ENCODE results near the gene UBE2J2. TPM values are rescaled to one million over a fixed set of nuclear protein-coding genes. Genes with fewer than 3 reads are reported as not detected.

Gene UBE2J2
- total RNA-seq, 1 donor from 2014 or later, result 56.7 TPM

GRCh38 chr1:1218524-1219200 is 55.0 kb downstream of the UBE2J2 start:
- Histone ChIP-seq H3K36me3 (peaks cover 0 to 47% of the 10 kb centered on the region in 2 donors), H3K9me3 (no peaks in the 10 kb centered on the region), H3K27ac (no peak overlapping the region), H3K4me3 (no peak overlapping the region), H3K4me1 (peaks cover 2% of the 10 kb centered on the region), H3K27me3 (no peaks in the 10 kb centered on the region)
- TF ChIP-seq POLR2AphosphoS5 (IDR thresholded peaks at IDR 0.05; ENCODE audit: insufficient read depth in 1 of 2, low read depth in 1 of 2), result no peak
- TF ChIP-seq CTCF (IDR thresholded peaks at IDR 0.05), result no peak
- TF ChIP-seq POLR2A (IDR thresholded peaks at IDR 0.05), result no peak
- DNase-seq (ENCODE audit: extremely low spot score in 2 of 2), result no peak
- intact Hi-C loops (cut with DNase I), result no loop called here

GRCh38 chr1:1217621-1218523 is 55.8 kb downstream of the UBE2J2 start:
- H3K27me3 ChIP-seq, result no peaks in the 10 kb centered on the region
- H3K4me1 ChIP-seq, result peaks cover 5% of the 10 kb centered on the region
- TF ChIP-seq POLR2AphosphoS5 (IDR thresholded peaks at IDR 0.05; ENCODE audit: insufficient read depth in 1 of 2, low read depth in 1 of 2) (no peak), POLR2A (IDR thresholded peaks at IDR 0.05) (no peak), CTCF (IDR thresholded peaks at IDR 0.05) (no peak)
- H3K9me3 ChIP-seq, result no peaks in the 10 kb centered on the region
- H3K4me3 ChIP-seq, result no peak overlapping the region
- peaks cover 0 to 43% of the 10 kb centered on the region in 2 donors for H3K36me3 ChIP-seq
- H3K27ac ChIP-seq, result no peak overlapping the region
- intact Hi-C loops (cut with DNase I), result no loop called here
- no peak for DNase-seq (ENCODE audit: extremely low spot score in 2 of 2)

GRCh38 chr1:1216770-1217620 is 56.7 kb downstream of the UBE2J2 start:
- H3K27ac ChIP-seq, result no peak overlapping the region
- TF ChIP-seq POLR2A (IDR thresholded peaks at IDR 0.05) (no peak), CTCF (IDR thresholded peaks at IDR 0.05) (no peak), POLR2AphosphoS5 (IDR thresholded peaks at IDR 0.05; ENCODE audit: insufficient read depth in 1 of 2, low read depth in 1 of 2) (no peak)
- peaks cover 0 to 35% of the 10 kb centered on the region in 2 donors for H3K36me3 ChIP-seq
- H3K4me1 ChIP-seq, result peaks cover 12% of the 10 kb centered on the region
- H3K27me3 ChIP-seq, result no peaks in the 10 kb centered on the region
- no peak for DNase-seq (ENCODE audit: extremely low spot score in 2 of 2)
- no peaks in the 10 kb centered on the region for H3K9me3 ChIP-seq
- H3K4me3 ChIP-seq, result no peak overlapping the region
- intact Hi-C loops (cut with DNase I), result no loop called here

GRCh38 chr1:1215881-1216605 is 57.6 kb downstream of the UBE2J2 start:
- DNase-seq (ENCODE audit: extremely low spot score in 2 of 2), result no peak
- peaks cover 13% of the 10 kb centered on the region for H3K4me1 ChIP-seq
- TF ChIP-seq POLR2A (IDR thresholded peaks at IDR 0.05), result no peak
- TF ChIP-seq CTCF (IDR thresholded peaks at IDR 0.05), result no peak
- TF ChIP-seq POLR2AphosphoS5 (IDR thresholded peaks at IDR 0.05; ENCODE audit: insufficient read depth in 1 of 2, low read depth in 1 of 2), result no peak
- H3K4me3 ChIP-seq, result no peak overlapping the region
- H3K27ac ChIP-seq, result no peak overlapping the region
- H3K36me3 ChIP-seq, result peaks cover 0 to 31% of the 10 kb centered on the region in 2 donors
- H3K27me3 ChIP-seq, result no peaks in the 10 kb centered on the region
- H3K9me3 ChIP-seq, result no peaks in the 10 kb centered on the region
- intact Hi-C loops (cut with DNase I), result no loop called here
